SK-N-SH treated with all-trans-retinoic acid at 6 μM for 48 hours (cell line): ENCODE results near the gene RFC1.
A peak's percentile ranks its signal among the peaks of the same experiment; 100 is the strongest.
"Not testable (repeated sequence)": the region's sequence is repeated elsewhere in the genome, so short reads cannot be mapped to it uniquely, and the experiment has no call there.

Source experiments
- ATAC-seq: fragments of 200-7000 bp; cut with Tn5 transposase; 3 replicates; pipeline ENCODE4 v1.9.1; 2020; ENCODE audit warnings: mild to moderate bottlenecking, moderate library complexity
- CSDC2 ChIP-seq: fragments of 250-450 bp; sonication (Bioruptor Pico); IDR thresholded peaks from 2 replicates; pipeline ENCODE4 v1.5.0; 2020; ENCODE audit warnings: mild to moderate bottlenecking, moderate library complexity
- ESRRG ChIP-seq: fragments of 250-450 bp; sonication (Bioruptor Pico); IDR thresholded peaks from 2 replicates; pipeline ENCODE4 v1.6.1; 2021; ENCODE audit warnings: mild to moderate bottlenecking
- ISL1 ChIP-seq: fragments of 250-450 bp; sonication (Bioruptor Pico); IDR thresholded peaks from 2 replicates; pipeline ENCODE4 v2.1.2; 2022; ENCODE audit warnings: mild to moderate bottlenecking, moderate library complexity
- OSR1 ChIP-seq: fragments of 250-450 bp; sonication (Bioruptor Pico); IDR thresholded peaks from 2 replicates; pipeline ENCODE4 v1.8.0; 2022; ENCODE audit warnings: moderate library complexity, mild to moderate bottlenecking, inconsistent platforms
- PPARA ChIP-seq: fragments of 250-450 bp; sonication (Bioruptor Pico); IDR thresholded peaks from 2 replicates; pipeline ENCODE4 v1.5.0; 2020; ENCODE audit warnings: mild to moderate bottlenecking, borderline replicate concordance
- RARB ChIP-seq: fragments of 250-450 bp; sonication (Bioruptor Pico); IDR thresholded peaks from 2 replicates; pipeline ENCODE4 v1.8.0; 2021; ENCODE audit warnings: mild to moderate bottlenecking, moderate library complexity
- SNAI2 ChIP-seq: fragments of 250-450 bp; sonication (Bioruptor Pico); IDR thresholded peaks from 2 replicates; pipeline ENCODE4 v1.5.0; 2020; ENCODE audit warnings: mild to moderate bottlenecking, moderate library complexity
- TOX ChIP-seq: fragments of 250-450 bp; sonication (Bioruptor Pico); IDR thresholded peaks from 2 replicates; pipeline ENCODE4 v1.8.0; 2021; ENCODE audit warnings: mild to moderate bottlenecking, moderate library complexity, borderline replicate concordance
- ZC3H10 ChIP-seq: fragments of 250-450 bp; sonication (Bioruptor Pico); IDR thresholded peaks from 2 replicates; pipeline ENCODE4 v1.5.1; 2021; ENCODE audit warnings: mild to moderate bottlenecking, moderate library complexity
- ZFP3 ChIP-seq: fragments of 250-450 bp; sonication (Bioruptor Pico); IDR thresholded peaks from 2 replicates; pipeline ENCODE4 v1.5.0; 2020; ENCODE audit warnings: mild to moderate bottlenecking, moderate library complexity
- ZNF565 ChIP-seq: fragments of 450-650 bp; formaldehyde crosslinking; conservative IDR thresholded peaks from 2 replicates; pipeline ENCODE4 v1.5.0; 2020; ENCODE audit warnings: low read depth, mild to moderate bottlenecking, moderate library complexity
- ZNF8 ChIP-seq: fragments of 450-650 bp; formaldehyde crosslinking; IDR thresholded peaks from 2 replicates; pipeline ENCODE4 v1.5.0; 2020; ENCODE audit warnings: mild to moderate bottlenecking, moderate library complexity
- TF ChIP-seq, protein P1 (sequence below): fragments of 250-450 bp; sonication (Bioruptor Pico); IDR thresholded peaks from 2 replicates; pipeline ENCODE4 v1.5.1; 2021; ENCODE audit warnings: mild to moderate bottlenecking, moderate library complexity
- TF ChIP-seq, protein P2 (sequence below): fragments of 250-450 bp; sonication (Bioruptor Pico); IDR thresholded peaks from 2 replicates; pipeline ENCODE4 v1.5.0; 2020; ENCODE audit warnings: mild to moderate bottlenecking, moderate library complexity
- TF ChIP-seq, protein P3 (sequence below): fragments of 250-450 bp; sonication (Bioruptor Pico); IDR thresholded peaks from 2 replicates; pipeline ENCODE4 v1.5.1; 2020; ENCODE audit warnings: low read depth, mild to moderate bottlenecking, moderate library complexity
- TF ChIP-seq, protein P4 (sequence below): fragments of 250-450 bp; sonication (Bioruptor Pico); IDR thresholded peaks from 2 replicates; pipeline ENCODE4 v1.8.0; 2021; ENCODE audit warnings: low read depth, mild to moderate bottlenecking, moderate library complexity, borderline replicate concordance

RFC1 gene, protein sequence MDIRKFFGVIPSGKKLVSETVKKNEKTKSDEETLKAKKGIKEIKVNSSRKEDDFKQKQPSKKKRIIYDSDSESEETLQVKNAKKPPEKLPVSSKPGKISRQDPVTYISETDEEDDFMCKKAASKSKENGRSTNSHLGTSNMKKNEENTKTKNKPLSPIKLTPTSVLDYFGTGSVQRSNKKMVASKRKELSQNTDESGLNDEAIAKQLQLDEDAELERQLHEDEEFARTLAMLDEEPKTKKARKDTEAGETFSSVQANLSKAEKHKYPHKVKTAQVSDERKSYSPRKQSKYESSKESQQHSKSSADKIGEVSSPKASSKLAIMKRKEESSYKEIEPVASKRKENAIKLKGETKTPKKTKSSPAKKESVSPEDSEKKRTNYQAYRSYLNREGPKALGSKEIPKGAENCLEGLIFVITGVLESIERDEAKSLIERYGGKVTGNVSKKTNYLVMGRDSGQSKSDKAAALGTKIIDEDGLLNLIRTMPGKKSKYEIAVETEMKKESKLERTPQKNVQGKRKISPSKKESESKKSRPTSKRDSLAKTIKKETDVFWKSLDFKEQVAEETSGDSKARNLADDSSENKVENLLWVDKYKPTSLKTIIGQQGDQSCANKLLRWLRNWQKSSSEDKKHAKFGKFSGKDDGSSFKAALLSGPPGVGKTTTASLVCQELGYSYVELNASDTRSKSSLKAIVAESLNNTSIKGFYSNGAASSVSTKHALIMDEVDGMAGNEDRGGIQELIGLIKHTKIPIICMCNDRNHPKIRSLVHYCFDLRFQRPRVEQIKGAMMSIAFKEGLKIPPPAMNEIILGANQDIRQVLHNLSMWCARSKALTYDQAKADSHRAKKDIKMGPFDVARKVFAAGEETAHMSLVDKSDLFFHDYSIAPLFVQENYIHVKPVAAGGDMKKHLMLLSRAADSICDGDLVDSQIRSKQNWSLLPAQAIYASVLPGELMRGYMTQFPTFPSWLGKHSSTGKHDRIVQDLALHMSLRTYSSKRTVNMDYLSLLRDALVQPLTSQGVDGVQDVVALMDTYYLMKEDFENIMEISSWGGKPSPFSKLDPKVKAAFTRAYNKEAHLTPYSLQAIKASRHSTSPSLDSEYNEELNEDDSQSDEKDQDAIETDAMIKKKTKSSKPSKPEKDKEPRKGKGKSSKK

DNA sequence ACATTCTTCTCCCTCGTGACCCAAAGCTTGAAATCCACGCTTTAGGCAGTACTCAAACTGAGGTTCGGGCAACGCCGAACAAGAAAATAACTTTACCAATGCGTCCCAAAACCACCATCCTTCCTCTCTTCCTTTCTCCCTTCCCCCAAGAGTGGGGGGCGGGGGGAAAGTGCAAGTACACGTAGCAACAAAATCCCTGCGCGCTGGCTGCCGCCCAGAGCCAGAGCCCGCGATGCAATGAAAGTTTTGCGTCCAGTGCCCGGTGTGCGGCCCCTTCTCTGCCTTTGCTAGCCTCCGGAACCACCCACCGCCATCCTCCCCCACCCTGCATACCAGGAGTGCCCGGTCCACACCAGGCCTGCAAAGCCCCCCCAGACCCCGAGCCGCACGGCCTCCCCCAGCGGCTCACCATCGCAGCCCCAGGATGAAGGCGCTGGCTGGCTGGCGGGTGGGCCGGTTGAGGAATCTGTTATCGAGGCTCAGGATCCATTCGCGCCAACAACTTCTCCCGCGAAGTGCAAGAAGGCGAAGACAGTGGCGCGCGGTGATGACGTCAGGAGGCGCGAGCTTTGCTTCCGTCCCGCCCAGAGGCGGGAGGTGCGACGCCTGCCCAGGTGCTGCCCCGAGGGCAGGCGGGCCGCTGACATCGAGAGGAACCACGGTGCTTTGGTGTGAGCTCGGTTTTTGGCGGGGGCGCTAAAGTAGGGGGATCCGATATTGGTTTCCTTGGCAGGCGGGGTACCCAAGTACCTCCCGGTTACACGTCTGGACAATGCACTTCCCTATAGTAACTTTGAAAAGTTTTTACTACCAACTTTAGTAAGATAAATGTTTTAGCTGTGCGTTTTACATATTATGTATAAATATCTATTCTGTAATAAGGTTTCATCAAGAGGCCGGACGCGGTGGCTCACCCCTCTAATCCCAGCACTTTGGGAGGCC, at the start of gene RFC1:
TSS of gene RFC1 (minus strand) at position 533 of the 942 bp plus-strand sequence. CDS start at position 412, 121 bp downstream.
- peak; percentile 94 for ATAC-seq
- no peak for TF ChIP-seq ISL1 (CRISPR knock-in tag)
- no peak for TF ChIP-seq ZNF8 (CRISPR knock-in tag)
- no peak for TF ChIP-seq ZFP3 (CRISPR knock-in tag)
- no peak for TF ChIP-seq OSR1
- TF ChIP-seq, protein P1, sequence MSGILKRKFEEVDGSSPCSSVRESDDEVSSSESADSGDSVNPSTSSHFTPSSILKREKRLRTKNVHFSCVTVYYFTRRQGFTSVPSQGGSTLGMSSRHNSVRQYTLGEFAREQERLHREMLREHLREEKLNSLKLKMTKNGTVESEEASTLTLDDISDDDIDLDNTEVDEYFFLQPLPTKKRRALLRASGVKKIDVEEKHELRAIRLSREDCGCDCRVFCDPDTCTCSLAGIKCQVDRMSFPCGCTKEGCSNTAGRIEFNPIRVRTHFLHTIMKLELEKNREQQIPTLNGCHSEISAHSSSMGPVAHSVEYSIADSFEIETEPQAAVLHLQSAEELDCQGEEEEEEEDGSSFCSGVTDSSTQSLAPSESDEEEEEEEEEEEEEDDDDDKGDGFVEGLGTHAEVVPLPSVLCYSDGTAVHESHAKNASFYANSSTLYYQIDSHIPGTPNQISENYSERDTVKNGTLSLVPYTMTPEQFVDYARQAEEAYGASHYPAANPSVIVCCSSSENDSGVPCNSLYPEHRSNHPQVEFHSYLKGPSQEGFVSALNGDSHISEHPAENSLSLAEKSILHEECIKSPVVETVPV (CRISPR knock-in tag) = no peak
- no peak for TF ChIP-seq SNAI2 (CRISPR knock-in tag)
- TF ChIP-seq, protein P2, sequence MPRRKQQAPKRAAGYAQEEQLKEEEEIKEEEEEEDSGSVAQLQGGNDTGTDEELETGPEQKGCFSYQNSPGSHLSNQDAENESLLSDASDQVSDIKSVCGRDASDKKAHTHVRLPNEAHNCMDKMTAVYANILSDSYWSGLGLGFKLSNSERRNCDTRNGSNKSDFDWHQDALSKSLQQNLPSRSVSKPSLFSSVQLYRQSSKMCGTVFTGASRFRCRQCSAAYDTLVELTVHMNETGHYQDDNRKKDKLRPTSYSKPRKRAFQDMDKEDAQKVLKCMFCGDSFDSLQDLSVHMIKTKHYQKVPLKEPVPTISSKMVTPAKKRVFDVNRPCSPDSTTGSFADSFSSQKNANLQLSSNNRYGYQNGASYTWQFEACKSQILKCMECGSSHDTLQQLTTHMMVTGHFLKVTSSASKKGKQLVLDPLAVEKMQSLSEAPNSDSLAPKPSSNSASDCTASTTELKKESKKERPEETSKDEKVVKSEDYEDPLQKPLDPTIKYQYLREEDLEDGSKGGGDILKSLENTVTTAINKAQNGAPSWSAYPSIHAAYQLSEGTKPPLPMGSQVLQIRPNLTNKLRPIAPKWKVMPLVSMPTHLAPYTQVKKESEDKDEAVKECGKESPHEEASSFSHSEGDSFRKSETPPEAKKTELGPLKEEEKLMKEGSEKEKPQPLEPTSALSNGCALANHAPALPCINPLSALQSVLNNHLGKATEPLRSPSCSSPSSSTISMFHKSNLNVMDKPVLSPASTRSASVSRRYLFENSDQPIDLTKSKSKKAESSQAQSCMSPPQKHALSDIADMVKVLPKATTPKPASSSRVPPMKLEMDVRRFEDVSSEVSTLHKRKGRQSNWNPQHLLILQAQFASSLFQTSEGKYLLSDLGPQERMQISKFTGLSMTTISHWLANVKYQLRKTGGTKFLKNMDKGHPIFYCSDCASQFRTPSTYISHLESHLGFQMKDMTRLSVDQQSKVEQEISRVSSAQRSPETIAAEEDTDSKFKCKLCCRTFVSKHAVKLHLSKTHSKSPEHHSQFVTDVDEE = no peak
- no peak for TF ChIP-seq TOX (CRISPR knock-in tag)
- no peak for TF ChIP-seq ESRRG (CRISPR knock-in tag)
- TF ChIP-seq, all 23 proteins: peak for 0

DNA sequence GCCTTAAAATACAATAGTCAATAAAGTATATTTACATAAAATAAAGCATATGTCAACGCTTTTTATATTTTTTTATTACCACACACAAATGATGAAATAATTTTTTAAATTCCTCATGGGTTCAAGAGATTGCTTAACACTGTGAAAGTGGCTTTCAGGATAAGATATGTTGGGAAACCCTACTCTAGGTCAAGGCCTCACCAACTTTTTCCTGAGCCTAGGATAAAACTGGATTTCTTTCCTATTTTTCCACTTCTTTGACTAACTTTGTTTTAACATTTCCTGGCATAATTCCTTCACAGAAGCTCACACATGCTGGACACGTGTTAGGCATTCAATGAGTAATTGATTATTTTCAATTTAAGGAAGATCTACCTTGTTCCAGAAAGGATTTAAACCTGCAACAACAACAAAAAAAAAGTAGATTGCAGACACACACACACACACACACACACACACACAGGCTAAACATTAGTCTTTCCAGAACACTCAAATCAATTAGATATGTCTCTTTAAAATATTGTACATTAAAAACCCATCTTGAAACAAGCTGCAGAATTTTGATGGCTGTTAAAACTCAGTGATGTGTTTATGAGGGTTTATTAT, 49.6 kb upstream of the RFC1 start:
- no peak for ATAC-seq
- TF ChIP-seq ZFP3 (CRISPR knock-in tag) (no peak), RARB (CRISPR knock-in tag) (no peak), PPARA (CRISPR knock-in tag) (no peak), ZNF8 (CRISPR knock-in tag) (no peak), ZNF565 (CRISPR knock-in tag) (no peak), ZC3H10 (CRISPR knock-in tag) (no peak), CSDC2 (CRISPR knock-in tag) (no peak)
- TF ChIP-seq, protein P3, sequence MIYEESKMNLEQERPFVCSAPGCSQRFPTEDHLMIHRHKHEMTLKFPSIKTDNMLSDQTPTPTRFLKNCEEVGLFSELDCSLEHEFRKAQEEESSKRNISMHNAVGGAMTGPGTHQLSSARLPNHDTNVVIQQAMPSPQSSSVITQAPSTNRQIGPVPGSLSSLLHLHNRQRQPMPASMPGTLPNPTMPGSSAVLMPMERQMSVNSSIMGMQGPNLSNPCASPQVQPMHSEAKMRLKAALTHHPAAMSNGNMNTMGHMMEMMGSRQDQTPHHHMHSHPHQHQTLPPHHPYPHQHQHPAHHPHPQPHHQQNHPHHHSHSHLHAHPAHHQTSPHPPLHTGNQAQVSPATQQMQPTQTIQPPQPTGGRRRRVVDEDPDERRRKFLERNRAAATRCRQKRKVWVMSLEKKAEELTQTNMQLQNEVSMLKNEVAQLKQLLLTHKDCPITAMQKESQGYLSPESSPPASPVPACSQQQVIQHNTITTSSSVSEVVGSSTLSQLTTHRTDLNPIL (CRISPR knock-in tag) = no peak
- TF ChIP-seq, protein P4, sequence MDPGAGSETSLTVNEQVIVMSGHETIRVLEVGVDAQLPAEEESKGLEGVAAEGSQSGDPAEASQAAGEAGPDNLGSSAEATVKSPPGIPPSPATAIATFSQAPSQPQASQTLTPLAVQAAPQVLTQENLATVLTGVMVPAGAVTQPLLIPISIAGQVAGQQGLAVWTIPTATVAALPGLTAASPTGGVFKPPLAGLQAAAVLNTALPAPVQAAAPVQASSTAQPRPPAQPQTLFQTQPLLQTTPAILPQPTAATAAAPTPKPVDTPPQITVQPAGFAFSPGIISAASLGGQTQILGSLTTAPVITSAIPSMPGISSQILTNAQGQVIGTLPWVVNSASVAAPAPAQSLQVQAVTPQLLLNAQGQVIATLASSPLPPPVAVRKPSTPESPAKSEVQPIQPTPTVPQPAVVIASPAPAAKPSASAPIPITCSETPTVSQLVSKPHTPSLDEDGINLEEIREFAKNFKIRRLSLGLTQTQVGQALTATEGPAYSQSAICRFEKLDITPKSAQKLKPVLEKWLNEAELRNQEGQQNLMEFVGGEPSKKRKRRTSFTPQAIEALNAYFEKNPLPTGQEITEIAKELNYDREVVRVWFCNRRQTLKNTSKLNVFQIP = no peak
- TF ChIP-seq, protein P1 (CRISPR knock-in tag) = no peak
- TF ChIP-seq, protein P2 = no peak

DNA sequence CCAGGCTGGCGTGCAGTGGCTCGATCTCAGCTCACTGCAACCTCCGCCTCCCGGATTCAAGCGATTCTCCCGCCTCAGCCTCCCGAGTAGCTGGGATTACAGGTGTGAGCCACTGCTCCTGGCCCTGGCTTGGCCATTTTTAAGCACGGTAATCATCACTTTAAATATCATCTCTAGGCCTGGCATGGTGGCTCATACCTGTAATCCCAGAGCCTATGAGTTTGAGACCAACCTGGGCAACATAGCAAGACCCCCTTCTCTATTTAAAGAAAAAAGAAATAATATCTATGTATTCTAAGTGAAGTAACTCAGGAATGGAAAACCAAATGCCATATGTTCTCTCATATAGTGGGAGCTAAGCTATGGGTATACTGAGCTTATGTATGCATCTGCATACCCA, 45.4 kb upstream of the RFC1 start:
- not testable (repeated sequence) for ATAC-seq
